Right lobe of liver (tissue), 6 donors: ENCODE results near the gene SH3YL1. TPM values are rescaled to one million over a fixed set of nuclear protein-coding genes. Genes with fewer than 3 reads are reported as not detected.

Source experiments
- ATAC-seq, 4 donors: fragments of 200-7000 bp; cut with Tn5 transposase; one replicate each; pipeline ENCODE4 v1.9.1; 2020; ENCODE audit warnings: mild to moderate bottlenecking in 4 of 4, moderate library complexity in 4 of 4
- DNase-seq, 3 donors: peaks; one replicate each; pipeline ENCODE4 v3.0.0-alpha.2; 2020
- H3K27ac ChIP-seq, 3 donors: fragments of 200-600 bp; one replicate each; pipeline ENCODE4 v1.8.0; 2022
- H3K27me3 ChIP-seq, 2 donors: fragments of 200-600 bp; one replicate each; pipeline ENCODE4 v1.8.0; 2022
- H3K36me3 ChIP-seq, 4 donors: fragments of 200-600 bp; sonication (generic) in 1 of 4; one replicate each; pipeline versions ENCODE4 v1.5.1 to v1.8.0; 2017 to 2022; ENCODE audit warnings: control low read depth in 1 of 4
- H3K4me1 ChIP-seq, 4 donors: fragments of 200-600 bp; sonication (generic) in 1 of 4; one replicate each; pipeline versions ENCODE4 v1.5.1 to v1.8.0; 2017 to 2022; ENCODE audit warnings: control low read depth in 1 of 4
- H3K4me3 ChIP-seq, 3 donors: fragments of 200-600 bp; one replicate each; pipeline ENCODE4 v1.8.0; 2022
- H3K9me3 ChIP-seq, 4 donors: fragments of 200-600 bp; sonication (generic) in 1 of 4; one replicate each; pipeline versions ENCODE4 v1.5.1 to v1.8.0; 2017 to 2022; ENCODE audit warnings: control low read depth in 1 of 4
- POLR2A ChIP-seq: fragments of 450-650 bp; IDR thresholded peaks from one replicate; pipeline ENCODE4 v1.6.1; 2017; ENCODE audit warnings: antibody characterized with exemption, mild to moderate bottlenecking
- WGBS: methylation state at CpG from one replicate; pipeline ENCODE4 v1.1.6; 2018; ENCODE audit warnings: low coverage, low lambda C conversion rate; ENCODE audit not compliant: insufficient coverage; ENCODE audit errors: missing lambda C conversion rate; 5-methylcytosine and 5-hydroxymethylcytosine counted together
- intact Hi-C, 2 donors: fragments of 100-400 bp; cut with DNase I; formaldehyde crosslinking; loops; one replicate each; pipeline versions ENCODE4 v1.11.2 to v1.14.1; 2022
- total RNA-seq, 6 experiments: library from RNA; depleted of rRNA in 2 of 6; stranded (reverse); fragments of >200 nt in 2 of 6; fragmentation: NEBNext Ultra II Directional in 3 of 6; extraction: Animal tissue kit (Norgen Biotek cat#: 25700) in 3 of 6; gene quantifications; one replicate each; pipeline versions ENCODE4 v1.1.0 to v1.2.4, GENCODE V29; 2016 to 2023
- TF ChIP-seq, protein P1 (sequence below), 4 donors: fragments of 200-600 bp in 3 of 4; fragments of 450-650 bp in 1 of 4; IDR thresholded peaks; one replicate each; pipeline versions ENCODE4 v1.5.1 to v1.8.0; 2016 to 2022; ENCODE audit warnings: antibody characterized with exemption in 4 of 4, mild to moderate bottlenecking in 2 of 4
- donor health status: DM: no; HTN: yes; CAD: no.
- donor health status: DM: no; HTN: no; CAD: no.
- donor health status: DM: no; HTN: no; CAD: no.
- donor health status: DM: no; HTN: yes; CAD: no.
- donor health status: DM: no; HTN: yes; CAD: no.

SH3YL1 gene
- total RNA-seq, 6 experiments from 2014 or later: 5.9 to 23.0 (median 8.7) TPM

DNA sequence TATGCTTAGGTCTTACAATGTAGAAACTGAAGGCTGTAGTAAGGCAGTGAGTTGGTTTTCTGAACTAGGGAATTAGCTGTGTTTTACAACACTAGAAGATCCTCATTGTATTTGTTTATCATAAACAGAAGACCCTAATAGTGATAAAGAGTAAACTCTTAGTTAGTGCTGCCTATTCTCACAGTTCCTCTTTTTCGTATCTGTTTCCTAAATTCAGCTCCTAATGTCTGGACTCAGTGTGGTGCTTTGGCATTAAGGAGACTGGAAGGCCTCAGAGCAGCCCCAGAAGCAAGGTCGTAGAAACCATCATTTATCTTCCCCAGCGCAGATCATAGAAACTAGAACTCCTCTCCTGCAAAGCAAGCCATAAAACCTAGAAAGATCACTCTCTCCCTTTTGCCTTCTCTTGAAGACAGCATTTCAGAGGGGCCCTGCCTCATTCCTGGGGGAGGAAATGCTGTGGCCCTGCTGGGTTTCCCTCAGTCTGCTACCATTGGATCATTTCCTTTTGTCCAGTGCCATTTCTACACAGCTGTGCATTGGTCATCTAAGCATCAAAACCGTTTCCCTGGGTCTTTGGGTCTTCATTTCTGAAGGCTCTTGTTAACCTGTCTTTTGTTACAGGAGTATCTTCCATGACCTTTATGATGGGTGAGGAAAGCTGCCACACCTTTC, 5.7 kb upstream of the SH3YL1 start:
- H3K4me1 ChIP-seq: peaks cover 0 to 11% (median 9%) of the 10 kb centered on the region in 4 donors
- intact Hi-C loops: no loop called here
- TF ChIP-seq, protein P1, sequence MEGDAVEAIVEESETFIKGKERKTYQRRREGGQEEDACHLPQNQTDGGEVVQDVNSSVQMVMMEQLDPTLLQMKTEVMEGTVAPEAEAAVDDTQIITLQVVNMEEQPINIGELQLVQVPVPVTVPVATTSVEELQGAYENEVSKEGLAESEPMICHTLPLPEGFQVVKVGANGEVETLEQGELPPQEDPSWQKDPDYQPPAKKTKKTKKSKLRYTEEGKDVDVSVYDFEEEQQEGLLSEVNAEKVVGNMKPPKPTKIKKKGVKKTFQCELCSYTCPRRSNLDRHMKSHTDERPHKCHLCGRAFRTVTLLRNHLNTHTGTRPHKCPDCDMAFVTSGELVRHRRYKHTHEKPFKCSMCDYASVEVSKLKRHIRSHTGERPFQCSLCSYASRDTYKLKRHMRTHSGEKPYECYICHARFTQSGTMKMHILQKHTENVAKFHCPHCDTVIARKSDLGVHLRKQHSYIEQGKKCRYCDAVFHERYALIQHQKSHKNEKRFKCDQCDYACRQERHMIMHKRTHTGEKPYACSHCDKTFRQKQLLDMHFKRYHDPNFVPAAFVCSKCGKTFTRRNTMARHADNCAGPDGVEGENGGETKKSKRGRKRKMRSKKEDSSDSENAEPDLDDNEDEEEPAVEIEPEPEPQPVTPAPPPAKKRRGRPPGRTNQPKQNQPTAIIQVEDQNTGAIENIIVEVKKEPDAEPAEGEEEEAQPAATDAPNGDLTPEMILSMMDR (IDR thresholded peaks at IDR 0.05): no peak
- no peak for TF ChIP-seq POLR2A
- 43% methylated on average over 4 of the region's 4 CpGs for WGBS
- H3K27me3 ChIP-seq: no peaks in the 10 kb centered on the region
- DNase-seq (no peak), ATAC-seq (no peak)
- peaks cover 0 to under 1% (median 0%) of the 10 kb centered on the region in 4 donors for H3K36me3 ChIP-seq
- H3K27ac ChIP-seq: no peak overlapping the region
- no peaks in the 10 kb centered on the region for H3K9me3 ChIP-seq
- no peak overlapping the region for H3K4me3 ChIP-seq

DNA sequence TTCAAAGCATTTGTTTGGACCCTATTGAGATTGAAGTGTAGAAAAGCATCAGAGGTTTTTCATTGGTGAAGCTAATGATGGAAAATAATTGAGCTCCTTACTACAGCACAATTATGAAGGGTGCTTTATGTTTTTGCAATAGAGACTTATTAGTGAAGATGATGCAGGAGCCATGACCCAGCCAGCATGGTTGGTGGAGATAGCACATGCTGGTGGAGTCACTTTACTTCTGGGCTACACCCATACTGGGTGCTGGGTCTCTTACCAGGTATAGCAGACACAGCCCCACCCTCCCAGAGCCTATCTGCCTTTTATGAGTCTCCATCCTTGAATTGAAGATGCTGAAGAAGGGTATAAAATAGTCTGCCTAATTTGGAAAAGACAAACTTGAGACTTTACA, 4.5 kb upstream of the SH3YL1 start:
- Histone ChIP-seq H3K36me3 (no peaks in the 10 kb centered on the region), H3K4me1 (peaks cover 0 to 11% (median 9%) of the 10 kb centered on the region in 4 donors), H3K9me3 (no peaks in the 10 kb centered on the region), H3K27ac (no peak overlapping the region), H3K27me3 (no peaks in the 10 kb centered on the region), H3K4me3 (no peak overlapping the region)
- TF ChIP-seq, protein P1 (IDR thresholded peaks at IDR 0.05): no peak
- TF ChIP-seq POLR2A: no peak
- intact Hi-C loops: no loop called here
- ATAC-seq: no peak
- DNase-seq: no peak

- intact Hi-C loops: no loop called here
- Histone ChIP-seq H3K4me3 (peak within 1 kb of the TSS; percentile 62 to 80 (median 76)), H3K27ac (peak within 1 kb of the TSS; percentile 63 to 85 (median 73)), H3K9me3 (no peaks in the 10 kb centered on the region), H3K36me3 (no peaks in the 10 kb centered on the region), H3K4me1 (peaks cover 0 to 24% (median 13%) of the 10 kb centered on the region in 4 donors), H3K27me3 (no peaks in the 10 kb centered on the region)
- peak; percentile 97 to 98 (median 97) for DNase-seq
- WGBS: under 1% methylated on average over 18 of the region's 73 CpGs
- peak; percentile 87 to 95 (median 92) for ATAC-seq
- TF ChIP-seq, protein P1 (IDR thresholded peaks at IDR 0.05): no peak
- peak; percentile 86 for TF ChIP-seq POLR2A
These were observed 949 bp upstream of the SH3YL1 start, which contains the start of gene ACP1 for GRCh38 chr2:264493-265468. Gene ACP1, plus strand, starts transcription at chr2:264947. Its CDS starts 18 bp downstream, at chr2:264965.

- DNase-seq (no peak), ATAC-seq (no peak)
These were observed 652 bp downstream of the SH3YL1 start for GRCh38 chr2:263022-263738.

More at GRCh38 chr2:263022-263738, 652 bp downstream of the SH3YL1 start:
- Histone ChIP-seq H3K27me3 (no peaks in the 10 kb centered on the region), H3K36me3 (no peaks in the 10 kb centered on the region), H3K4me1 (peaks cover 0 to 25% (median 13%) of the 10 kb centered on the region in 4 donors), H3K27ac (peak overlapping the region in 2 of 3 donors; percentile 73 to 85), H3K4me3 (peak overlapping the region; percentile 62 to 80 (median 76)), H3K9me3 (no peaks in the 10 kb centered on the region)
- no peak for TF ChIP-seq POLR2A
- TF ChIP-seq, protein P1 (IDR thresholded peaks at IDR 0.05): no peak
- 76% methylated on average over 5 of the region's 42 CpGs for WGBS
- intact Hi-C loops: no loop called here
